ENCODE data around the gene PHLDA2.

The PHLDA2 gene

GRCh38 chr11:2898366-2899079 is 30.7 kb downstream of the PHLDA2 start:
- in situ Hi-C loops (cut with MboI; ENCODE audit: low sequenced_read_pairs) = loop anchor here (10.0 to 25.0 kb wide), 3 partner anchors 364 to 711 kb away; no protein-coding TSS in a partner anchor

DNA sequence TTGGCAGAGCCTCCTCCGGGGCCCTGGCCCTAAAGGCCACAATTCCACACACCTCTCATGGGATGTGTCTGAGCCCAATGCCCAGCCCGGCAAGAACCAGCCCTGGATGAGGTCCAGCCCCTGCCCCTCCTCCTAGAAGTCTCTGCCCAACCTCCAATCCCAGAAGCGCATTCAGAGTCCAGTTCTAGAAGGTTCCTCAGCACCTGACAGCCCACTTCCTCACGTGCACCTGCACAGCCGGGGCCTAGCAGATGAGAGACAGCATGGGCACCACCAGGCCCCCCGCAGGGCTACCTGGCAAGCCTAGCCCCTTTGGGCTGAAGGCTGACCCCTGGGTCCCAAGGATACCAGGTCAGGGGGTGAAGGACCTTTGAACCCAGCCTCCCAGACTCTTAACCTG is 32.2 kb downstream of the PHLDA2 start:
- in situ Hi-C loops (cut with MboI; ENCODE audit: low sequenced_read_pairs) = loop anchor here (10.0 to 25.0 kb wide), 3 partner anchors 362 to 710 kb away; no protein-coding TSS in a partner anchor

GRCh38 chr11:2896047-2896446 is 33.2 kb downstream of the PHLDA2 start:
- in situ Hi-C loops (cut with MboI; ENCODE audit: low sequenced_read_pairs) = loop anchor here (10.0 to 25.0 kb wide), 3 partner anchors 361 to 709 kb away; no protein-coding TSS in a partner anchor

DNA sequence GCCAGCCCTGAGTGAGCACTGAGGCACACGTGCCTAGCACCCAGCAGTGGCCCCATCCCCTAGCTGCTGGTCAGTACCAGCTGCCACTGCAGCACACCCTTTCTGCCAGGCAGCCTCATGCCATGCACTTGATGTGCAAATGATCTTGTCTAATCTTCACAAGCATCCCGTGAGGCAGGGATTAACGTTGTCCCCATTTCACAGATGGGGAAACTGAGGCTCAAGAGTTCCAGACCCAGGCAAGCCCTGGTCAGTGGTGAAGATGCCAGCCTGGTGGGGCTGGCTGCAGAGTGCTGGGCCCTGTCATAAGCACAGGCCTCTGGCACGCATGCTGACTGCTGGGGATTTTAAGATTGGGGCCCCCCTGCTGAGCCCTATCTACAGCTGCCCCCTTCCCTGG is 35.3 kb downstream of the PHLDA2 start:
- in situ Hi-C loops (cut with MboI; ENCODE audit: low sequenced_read_pairs) = loop anchor here (10.0 to 25.0 kb wide), 3 partner anchors 359 to 707 kb away; no protein-coding TSS in a partner anchor

DNA sequence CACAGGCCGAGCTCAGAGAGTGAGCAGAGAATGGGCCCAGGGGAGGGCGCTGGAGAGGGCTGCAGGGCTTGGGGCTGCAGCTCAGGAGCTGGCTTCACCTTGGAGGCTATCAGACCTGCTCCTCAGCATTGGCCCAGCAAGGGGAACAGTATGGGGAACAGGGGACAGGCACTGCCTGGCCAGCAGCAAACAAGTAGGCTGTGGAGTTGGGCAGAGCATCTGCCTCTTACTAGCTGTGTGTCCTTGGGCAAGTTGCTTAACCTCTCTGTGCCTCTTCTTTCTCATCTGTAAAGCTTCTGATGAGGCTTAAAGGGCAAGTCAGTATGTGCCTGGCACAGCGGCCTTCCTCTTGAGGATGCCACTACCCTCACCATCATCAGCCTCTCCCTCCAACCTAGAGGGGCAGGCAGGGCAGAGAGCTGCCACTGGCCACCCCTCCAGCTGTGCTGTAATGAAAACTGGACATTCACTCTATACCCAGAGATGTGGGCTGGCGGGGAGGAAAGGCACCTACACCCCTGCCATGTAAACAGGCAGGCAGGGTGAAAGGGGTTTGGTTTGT is 36.2 kb downstream of the PHLDA2 start:
- in situ Hi-C loops (cut with MboI; ENCODE audit: low sequenced_read_pairs) = loop anchor here (10.0 to 25.0 kb wide), 3 partner anchors 358 to 706 kb away; no protein-coding TSS in a partner anchor

- in situ Hi-C loops (cut with MboI; ENCODE audit: low sequenced_read_pairs) = loop anchor here (10.0 to 25.0 kb wide), 3 partner anchors 358 to 705 kb away; no protein-coding TSS in a partner anchor
Observed at GRCh38 chr11:2892215-2892966, 36.8 kb downstream of the PHLDA2 start.

GRCh38 chr11:2891326-2892214 is 37.6 kb downstream of the PHLDA2 start:
- in situ Hi-C loops (cut with MboI; ENCODE audit: low sequenced_read_pairs) = loop anchor here (10.0 to 25.0 kb wide), 3 partner anchors 357 to 704 kb away; no protein-coding TSS in a partner anchor

- in situ Hi-C loops (cut with MboI; ENCODE audit: low sequenced_read_pairs) = loop anchor here (10.0 to 25.0 kb wide), 3 partner anchors 356 to 703 kb away; no protein-coding TSS in a partner anchor
Observed at GRCh38 chr11:2890466-2891294, 38.5 kb downstream of the PHLDA2 start.

GRCh38 chr11:2889362-2890273 is 39.6 kb downstream of the PHLDA2 start:
- in situ Hi-C loops (cut with MboI; ENCODE audit: low sequenced_read_pairs) = loop anchor here (10.0 to 25.0 kb wide), 3 partner anchors 355 to 702 kb away; no protein-coding TSS in a partner anchor

DNA sequence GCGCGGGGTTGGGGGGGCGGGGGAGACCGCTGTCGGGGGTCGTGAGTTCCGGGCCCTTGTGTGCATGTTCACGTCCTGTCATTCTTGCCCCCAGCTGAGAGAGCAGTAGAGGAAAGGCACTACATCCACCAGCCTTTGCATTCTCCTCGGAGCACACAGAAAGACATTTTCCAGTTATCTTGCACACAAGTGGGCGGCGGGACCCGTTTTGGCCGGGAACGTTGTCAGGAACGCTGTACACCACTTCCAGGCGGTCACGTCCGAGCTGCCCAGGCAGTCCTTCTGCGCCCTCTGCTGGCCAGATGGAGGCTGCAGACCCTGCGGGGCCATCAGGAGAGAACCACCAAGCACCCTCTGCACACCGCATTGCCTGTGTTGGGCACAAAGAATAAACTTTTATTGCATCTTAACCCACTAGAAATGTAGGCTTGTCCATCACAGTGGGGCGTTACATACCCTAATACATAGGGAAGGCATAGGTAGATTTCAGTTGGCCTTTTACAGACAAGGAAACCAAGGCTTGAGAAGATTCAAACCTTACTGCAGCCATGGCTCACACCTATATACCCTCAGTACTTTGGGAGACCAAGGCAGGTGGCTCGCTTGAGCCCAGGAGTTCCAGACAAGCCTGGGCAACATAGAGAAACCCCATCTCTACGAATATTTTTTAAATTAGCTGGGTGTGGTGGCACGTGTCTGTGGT is 40.8 kb downstream of the PHLDA2 start:
- in situ Hi-C loops (cut with MboI; ENCODE audit: low sequenced_read_pairs) = loop anchor here (25.0 kb wide), 1 partner anchor 701 kb away; no protein-coding TSS in a partner anchor

GRCh38 chr11:2887515-2888195 is 41.6 kb downstream of the PHLDA2 start:
- in situ Hi-C loops (cut with MboI; ENCODE audit: low sequenced_read_pairs) = loop anchor here (25.0 kb wide), 1 partner anchor 700 kb away; no protein-coding TSS in a partner anchor

- in situ Hi-C loops (cut with MboI; ENCODE audit: low sequenced_read_pairs) = loop anchor here (25.0 kb wide), 1 partner anchor 700 kb away; no protein-coding TSS in a partner anchor
Observed at GRCh38 chr11:2886936-2887335, 42.3 kb downstream of the PHLDA2 start.

- in situ Hi-C loops (cut with MboI; ENCODE audit: low sequenced_read_pairs) = loop anchor here (25.0 kb wide), 1 partner anchor 699 kb away; no protein-coding TSS in a partner anchor
Observed at GRCh38 chr11:2886191-2886894, 42.9 kb downstream of the PHLDA2 start.

DNA sequence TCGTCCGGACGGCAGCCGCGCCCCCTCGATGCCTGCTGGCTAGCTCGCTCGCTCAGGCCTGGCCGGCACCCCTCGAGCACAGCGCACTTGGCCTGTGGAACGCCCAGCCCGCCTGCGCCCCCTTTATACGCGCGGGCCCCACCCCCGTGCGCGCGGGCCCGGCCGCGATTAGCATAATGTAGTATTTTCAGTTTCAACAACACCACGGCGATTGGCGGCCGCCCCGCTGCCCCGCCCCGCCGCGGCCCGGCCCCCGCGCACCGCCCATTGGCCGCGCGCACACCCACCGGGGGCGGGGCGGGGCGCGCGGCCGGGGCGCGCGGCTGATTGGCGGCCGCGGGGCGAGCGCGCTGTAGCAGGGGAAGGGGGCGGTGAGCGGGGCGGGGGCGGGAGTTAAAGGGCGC is 43.5 kb downstream of the PHLDA2 start, which contains the start of gene CDKN1C:
Gene CDKN1C, minus strand, starts transcription at position 98 of the 404 bp plus-strand sequence. CDS start 319 bp downstream, outside the sequence.
- in situ Hi-C loops (cut with MboI; ENCODE audit: low sequenced_read_pairs) = loop anchor here (25.0 kb wide), 1 partner anchor 698 kb away; no protein-coding TSS in a partner anchor

- in situ Hi-C loops (cut with MboI; ENCODE audit: low sequenced_read_pairs) = loop anchor here (25.0 kb wide), 1 partner anchor 698 kb away; no protein-coding TSS in a partner anchor
Observed at GRCh38 chr11:2885017-2885677, 44.1 kb downstream of the PHLDA2 start.

Measured in HL-60/S4 treated with retinoic acid at 250 ng/mL for 4 days and 3 days (cell line).